ENCODE results near the gene INSRR. TPM values are rescaled to one million over a fixed set of nuclear protein-coding genes. Genes with fewer than 3 reads are reported as not detected.

INSRR gene
- total and polyA plus RNA-seq, 2 of the 4 experiments (the other 2 are of a cell fraction) = not detected

GRCh38 chr1:156813750-156814570 lies 45.0 kb downstream of the INSRR start:
- Histone ChIP-seq H3K56ac (ENCODE audit: extremely low read depth, insufficient read depth, low read length) (no peak overlapping the region), H3K9me3 (ENCODE audit: control insufficient read depth, insufficient read depth, low read length) (no peaks in the 10 kb centered on the region), H3K27ac (ENCODE audit: insufficient read depth, low read length) (no peak overlapping the region), H3K4me2 (ENCODE audit: low read depth, low read length) (peak overlapping the region; percentile 69), H3K4ac (ENCODE audit: low read depth, low read length) (no peak overlapping the region; the same call in 1 of the 2 replicates), H3K14ac (replicated peaks; ENCODE audit: low read depth, low read length) (no peak overlapping the region), H4K5ac (ENCODE audit: low read depth, low read length) (no peak overlapping the region), H4K8ac (ENCODE audit: low read depth in 2 of 2, low read length in 2 of 2) (no peak overlapping the region), H2BK5ac (ENCODE audit: low read depth, low read length, poor library complexity, severe bottlenecking) (no peak overlapping the region), H2BK20ac (ENCODE audit: low read depth, low read length) (no peak overlapping the region), H3K9me1 (ENCODE audit: insufficient read depth, low read length) (no peaks in the 10 kb centered on the region; the same call in 1 of the 2 replicates), H4K20me1 (ENCODE audit: insufficient read depth, low read length) (no peaks in the 10 kb centered on the region; the same call in 1 of the 2 replicates), H2AK5ac (ENCODE audit: low read depth, low read length) (peak overlapping the region; percentile 34; the same call in 1 of the 2 replicates), H2BK120ac (ENCODE audit: low read depth, low read length) (no peak overlapping the region), H3K36me3 (ENCODE audit: control insufficient read depth, insufficient read depth, low read length) (no peaks in the 10 kb centered on the region), H3K23ac (ENCODE audit: low read depth, low read length) (0 out of 2 replicates have a peak overlapping the region, but pooled peaks have one; percentile 4), H3K27me3 (ENCODE audit: control insufficient read depth, insufficient read depth, low read length) (peaks cover 38% of the 10 kb centered on the region), H3K79me1 (ENCODE audit: low read depth in 1 of 2, low read length in 2 of 2) (no peaks in the 10 kb centered on the region), H3K18ac (ENCODE audit: low read depth, low read length) (no peak overlapping the region), H2AK9ac (replicated peaks; ENCODE audit: low read depth, low read length, poor library complexity) (peak overlapping the region; percentile 79), H2AFZ (replicated peaks; ENCODE audit: low read length, poor library complexity) (peak overlapping the region; percentile 92), H4K91ac (ENCODE audit: insufficient read depth, low read depth, low read length) (no peak overlapping the region), H2BK15ac (ENCODE audit: low read depth, low read length) (no peak overlapping the region), H3K4me3 (ENCODE audit: insufficient read depth, low read depth, low read length) (no peak overlapping the region), H3K4me1 (ENCODE audit: control insufficient read depth, insufficient read depth, low read length) (peaks cover 14% of the 10 kb centered on the region), H3K9ac (ENCODE audit: low read depth, low read length) (no peak overlapping the region)
- ChIA-PET POLR2A (ENCODE audit: unreplicated experiment) (interaction anchor here (0.5 kb wide), 2 partner anchors 72 to 148 kb away, joined by 6 to 8 read pairs; no protein-coding TSS in a partner anchor), CTCF (interaction anchor here (0.7 to 1.2 kb wide), 2 partner anchors 8 to 9 kb away, joined by 3 to 6 read pairs; no protein-coding TSS in a partner anchor)
- peak; percentile 33 for DNase-seq
- in situ Hi-C loops (cut with MboI; ENCODE audit: low sequenced_read_pairs) = no loop called here
- intact Hi-C loops (cut with micrococcal nuclease) = no loop called here
- WGBS, 2 experiments (ENCODE audit: extremely low coverage in 2 of 2, insufficient read length in 1 of 2) = 21% methylated on average over 22 of the region's 60 CpGs; no CpG with 5 or more reads in 1 of the 2 experiments
- dilution Hi-C loops (cut with HindIII; ENCODE audit: low sequenced_read_pairs, unreplicated experiment) = no loop called here
- peak; percentile 72 for ATAC-seq (ENCODE audit: low read depth)
- BruUV-seq (replicated peaks) = no TSS peak
- TF ChIP-seq POLR2A (IDR thresholded peaks at IDR 0.05; ENCODE audit: low read depth, low read length) (no peak), RCOR1 (IDR thresholded peaks at IDR 0.05; ENCODE audit: insufficient replicate concordance, low read length) (no peak), ELK1 (IDR thresholded peaks at IDR 0.05; ENCODE audit: borderline replicate concordance, low read depth, low read length) (no peak), RFX5 (IDR thresholded peaks at IDR 0.05; ENCODE audit: low read depth, low read length) (no peak), MAFK (IDR thresholded peaks at IDR 0.05; ENCODE audit: low read depth, low read length) (no peak), CEBPB (IDR thresholded peaks at IDR 0.05; ENCODE audit: low read depth, low read length) (no peak), MXI1 (IDR thresholded peaks at IDR 0.05; ENCODE audit: borderline replicate concordance, low read depth, low read length) (0 out of 2 replicates have a peak, but pooled peaks have one; percentile 35), FOS (IDR thresholded peaks at IDR 0.05; ENCODE audit: low read depth, low read length) (no peak), MAZ (IDR thresholded peaks at IDR 0.05; ENCODE audit: borderline replicate concordance, low read depth, low read length) (no peak), SMC3 (IDR thresholded peaks at IDR 0.05; ENCODE audit: low read depth, low read length) (no peak), RAD21 (IDR thresholded peaks at IDR 0.05; ENCODE audit: low read length) (no peak), NFE2L2 (IDR thresholded peaks at IDR 0.05; ENCODE audit: low read depth, low read length) (no peak), BHLHE40 (IDR thresholded peaks at IDR 0.05; ENCODE audit: low read depth, low read length) (no peak), USF2 (IDR thresholded peaks at IDR 0.05; ENCODE audit: low read depth, low read length) (peak; percentile 78)

All from IMR-90 (cell line).